GM19328 (cell line): Measurements from ENCODE around the gene SLC17A3.

Source experiments
- ATAC-seq: cut with Tn5 transposase; IDR thresholded peaks from one replicate; pipeline ENCODE4 v1.9.1; 2021; ENCODE audit warnings: mild to moderate bottlenecking, moderate library complexity; ENCODE audit not compliant: unreplicated experiment

Gene SLC17A3, protein sequence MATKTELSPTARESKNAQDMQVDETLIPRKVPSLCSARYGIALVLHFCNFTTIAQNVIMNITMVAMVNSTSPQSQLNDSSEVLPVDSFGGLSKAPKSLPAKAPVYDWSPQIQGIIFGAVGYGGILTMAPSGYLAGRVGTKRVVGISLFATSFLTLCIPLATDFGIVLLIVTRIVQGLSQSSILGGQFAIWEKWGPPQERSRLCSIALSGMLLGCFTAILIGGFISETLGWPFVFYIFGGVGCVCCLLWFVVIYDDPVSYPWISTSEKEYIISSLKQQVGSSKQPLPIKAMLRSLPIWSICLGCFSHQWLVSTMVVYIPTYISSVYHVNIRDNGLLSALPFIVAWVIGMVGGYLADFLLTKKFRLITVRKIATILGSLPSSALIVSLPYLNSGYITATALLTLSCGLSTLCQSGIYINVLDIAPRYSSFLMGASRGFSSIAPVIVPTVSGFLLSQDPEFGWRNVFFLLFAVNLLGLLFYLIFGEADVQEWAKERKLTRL

DNA sequence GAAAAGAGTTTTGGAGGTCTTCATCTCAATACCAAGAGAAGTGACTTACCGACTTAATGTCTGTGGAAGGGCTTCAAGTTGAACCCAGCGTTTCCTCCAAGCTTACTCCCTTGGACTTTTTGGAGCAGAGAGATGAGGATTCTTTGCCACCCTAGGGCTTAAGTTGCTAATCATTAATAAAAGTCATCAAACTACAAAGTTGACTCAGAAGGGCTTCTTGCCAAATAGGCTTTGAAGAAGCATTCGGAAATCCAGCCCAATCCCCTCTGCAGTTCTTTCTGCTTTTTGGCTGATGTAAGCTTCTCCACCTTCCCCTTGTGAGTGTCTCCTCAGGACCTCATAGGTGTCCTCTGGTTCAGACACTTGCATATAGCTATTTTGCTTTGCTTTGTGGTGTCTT, at the start of gene SLC17A3:
Gene SLC17A3 (minus strand): TSS at position 126 of the 400 bp plus-strand sequence. CDS start 5,856 bp downstream, outside the sequence.
- ATAC-seq = no peak

DNA sequence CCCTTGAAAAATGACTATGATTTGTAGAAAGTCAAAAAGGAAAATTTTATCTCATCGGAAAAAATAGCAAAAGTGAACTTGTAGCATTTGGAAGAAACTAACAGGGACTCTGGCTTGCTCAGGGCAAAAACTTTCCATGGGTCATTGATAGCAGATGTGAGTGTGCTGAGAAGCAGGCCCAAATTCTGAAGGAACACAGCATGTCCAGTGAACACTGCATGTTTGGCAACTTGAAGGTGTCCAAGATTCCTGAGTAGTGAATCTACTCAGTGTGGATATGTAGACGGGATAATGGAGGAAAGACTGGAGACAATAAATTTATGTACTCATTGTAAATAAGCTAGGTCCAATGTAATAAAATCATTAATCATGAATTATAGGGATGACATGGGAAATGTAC, 48.3 kb upstream of the SLC17A3 start:
- no peak for ATAC-seq

DNA sequence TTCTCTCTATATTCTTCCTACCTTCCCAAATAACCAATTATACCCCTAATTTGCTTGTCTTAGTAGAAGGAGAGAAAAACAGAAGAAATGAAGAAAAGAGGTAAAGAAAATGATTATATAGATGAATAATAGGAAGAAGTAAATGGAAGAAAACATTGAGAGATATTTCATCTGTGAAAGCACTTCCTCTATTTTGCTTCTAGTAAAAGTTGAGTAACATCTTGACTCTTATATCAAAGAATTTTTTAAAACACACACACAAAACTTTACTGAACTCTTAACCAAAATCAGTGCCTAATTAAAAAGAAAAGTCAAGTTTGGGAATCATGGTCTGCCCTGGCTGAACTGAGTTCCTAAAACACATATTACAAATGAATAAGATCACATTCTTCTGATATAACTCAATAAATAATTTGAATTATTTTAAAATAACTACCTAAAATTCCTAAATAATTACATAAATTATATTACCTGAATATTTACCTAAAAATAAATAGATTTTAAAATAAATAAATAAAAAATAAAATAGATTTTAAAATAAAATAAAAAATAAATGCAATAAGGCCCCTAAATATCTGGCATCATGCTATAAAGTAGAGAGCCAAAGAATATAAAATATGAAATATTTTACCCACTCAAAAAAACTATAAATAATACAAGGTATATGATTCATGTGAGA, 47.6 kb upstream of the SLC17A3 start:
- no peak for ATAC-seq

DNA sequence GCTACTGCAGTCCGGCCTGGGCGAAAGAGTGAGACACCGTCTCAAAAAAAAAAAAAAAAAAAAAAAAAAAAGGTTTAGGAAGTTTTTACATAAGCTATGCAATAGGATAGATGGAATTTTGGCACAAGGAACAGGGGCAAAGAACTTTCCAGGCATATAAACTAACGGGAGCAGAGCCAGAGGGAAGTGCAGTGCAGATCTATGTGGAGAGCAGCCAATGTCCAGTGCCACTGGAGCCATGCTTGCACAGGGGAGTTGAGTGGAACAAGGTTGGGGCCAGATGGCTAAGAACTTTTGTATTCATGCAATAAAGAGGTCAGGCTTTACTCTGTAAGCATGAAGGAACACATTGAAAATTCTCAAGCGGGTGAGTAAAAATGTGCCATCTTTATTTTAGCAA, 45.6 kb upstream of the SLC17A3 start:
- ATAC-seq = no peak

DNA sequence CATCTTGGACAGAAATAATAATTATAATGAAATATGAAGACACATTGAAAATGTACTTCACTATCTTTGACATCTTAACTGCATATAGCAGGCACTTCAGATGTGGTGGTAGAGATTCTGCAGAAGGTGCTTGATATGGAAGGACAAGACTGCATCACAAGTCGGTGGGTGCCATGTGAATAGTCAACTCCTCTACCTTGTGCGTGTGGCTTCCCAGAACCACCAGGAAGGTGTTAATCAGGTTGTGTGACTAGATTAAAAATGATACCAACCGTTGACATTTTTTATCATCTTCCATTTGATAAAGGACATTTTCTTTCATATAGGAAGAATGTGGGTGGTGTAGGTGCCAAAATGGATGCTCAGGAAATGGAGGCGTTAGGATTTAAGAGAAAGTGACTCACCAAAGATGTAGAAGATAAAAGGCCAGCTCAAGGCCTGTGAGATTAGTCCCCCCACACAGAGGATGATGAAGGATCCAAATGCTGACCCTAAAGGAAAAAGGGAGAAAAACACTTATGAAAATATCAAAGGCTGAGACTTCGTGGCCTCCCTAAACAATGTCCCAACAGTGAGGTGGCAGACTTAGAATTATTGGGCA, 44.1 kb upstream of the SLC17A3 start:
- no peak for ATAC-seq

DNA sequence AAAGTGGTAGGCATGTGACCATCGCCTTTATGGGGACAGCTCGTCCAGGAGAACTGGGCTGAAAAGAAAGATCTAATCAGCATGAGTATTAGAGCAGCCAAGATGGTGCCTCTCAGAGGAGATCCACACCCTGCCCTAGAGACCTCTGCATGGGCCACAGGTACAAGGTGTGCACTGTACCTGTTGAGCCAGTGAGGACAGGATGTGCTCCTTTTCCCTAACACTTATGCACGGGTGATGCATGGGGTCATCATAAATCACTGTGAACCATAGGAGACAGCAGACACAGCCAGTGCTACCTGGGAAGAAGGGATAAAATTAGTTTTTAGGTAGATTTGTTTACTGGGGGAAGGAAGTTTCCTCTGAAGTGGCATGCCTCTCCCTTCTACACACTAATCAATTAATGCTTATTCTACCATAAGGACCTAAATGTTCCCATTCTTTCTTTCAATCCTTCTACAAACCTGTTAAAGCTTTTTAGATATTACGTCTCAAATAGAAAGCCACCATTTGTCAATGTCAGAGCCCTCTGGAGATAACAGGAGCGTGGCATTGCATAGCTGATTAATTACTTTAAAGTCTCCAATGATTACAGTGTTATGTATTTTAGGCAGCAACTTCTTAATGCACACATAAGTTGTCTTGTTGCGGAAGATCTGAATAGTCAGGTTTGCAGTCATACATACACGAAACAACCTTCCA, 42.9 kb upstream of the SLC17A3 start:
- ATAC-seq = no peak

DNA sequence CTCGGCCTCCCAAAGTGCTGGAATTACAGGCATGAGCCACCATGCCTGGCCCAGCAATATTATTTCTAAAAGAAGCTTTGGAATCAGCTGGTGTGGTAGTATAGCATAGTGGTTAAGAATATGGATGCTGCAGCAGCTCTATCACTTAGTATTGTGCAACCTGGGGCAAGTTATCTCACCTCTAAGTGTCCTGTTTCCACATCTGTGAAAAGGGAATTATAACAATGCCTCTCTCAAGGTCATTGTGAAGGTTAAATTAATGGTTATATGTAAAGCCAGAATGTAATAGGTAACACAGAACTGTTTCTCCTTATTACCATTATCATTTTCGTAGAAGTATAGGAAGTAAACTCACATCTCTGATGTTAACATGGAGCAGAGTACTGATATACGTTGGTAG, 42.3 kb upstream of the SLC17A3 start:
- no peak for ATAC-seq

DNA sequence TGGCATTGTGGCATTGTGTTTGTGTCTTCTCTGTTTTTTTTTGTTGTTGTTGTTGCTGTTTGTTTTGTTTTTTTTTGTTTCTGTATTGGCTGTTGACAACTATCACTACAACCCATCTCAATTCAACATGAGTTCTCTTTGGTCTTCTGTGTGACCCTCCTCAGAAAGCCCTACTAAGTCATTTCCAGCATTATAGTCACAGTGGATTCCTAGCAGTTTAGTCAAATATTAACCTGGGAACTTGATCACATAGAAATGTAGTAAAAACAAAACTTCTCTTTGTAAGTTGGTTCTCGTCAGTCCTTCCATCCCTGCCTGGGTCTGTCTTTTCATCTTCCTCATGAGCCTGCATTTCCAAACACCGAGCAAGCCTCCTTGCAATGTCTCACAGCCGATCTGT, 39.7 kb upstream of the SLC17A3 start:
- ATAC-seq = no peak

DNA sequence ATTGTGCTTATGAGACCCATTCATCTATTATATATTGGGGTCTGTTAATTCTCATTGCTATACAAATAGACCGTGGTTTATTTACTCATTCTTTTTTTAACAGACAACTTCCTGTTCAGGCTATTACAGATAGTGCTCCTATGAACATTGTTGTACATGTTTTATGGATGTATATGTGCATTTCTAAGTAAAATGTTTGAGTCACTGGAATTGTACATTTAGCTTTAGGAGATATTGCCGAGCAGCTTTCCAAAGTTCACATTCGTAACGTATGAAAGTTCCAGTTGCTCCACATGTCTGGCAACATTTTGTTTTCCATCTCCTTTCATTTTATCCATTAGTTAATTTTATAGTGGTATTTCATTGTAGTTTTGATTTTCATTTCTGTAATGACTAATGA, 37.3 kb upstream of the SLC17A3 start:
- ATAC-seq = no peak

DNA sequence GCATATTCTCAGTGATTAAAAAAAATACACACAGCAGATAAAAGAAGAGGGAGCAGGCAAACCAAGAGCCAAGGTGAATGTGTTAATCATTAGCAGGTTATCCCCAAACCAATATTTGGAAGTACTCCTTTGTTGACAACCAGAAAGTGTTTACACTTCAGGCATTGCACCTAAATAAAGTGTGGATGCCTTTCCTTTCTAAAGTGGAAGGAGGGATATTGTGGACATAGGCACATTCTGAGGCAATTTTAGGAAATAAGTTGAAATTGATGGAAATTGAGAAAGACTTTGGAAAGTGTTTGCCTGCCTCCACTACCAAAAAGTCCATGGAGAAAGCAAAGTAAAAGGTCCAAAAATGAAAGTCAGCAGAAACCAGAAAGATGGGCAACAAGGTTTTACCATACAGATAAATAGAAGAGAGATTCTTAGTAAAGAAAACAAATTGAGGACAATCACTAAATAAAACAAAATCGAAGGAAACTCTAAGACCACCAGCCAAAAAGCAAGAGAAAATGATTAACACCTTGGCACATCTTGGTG, 33.5 kb upstream of the SLC17A3 start:
- no peak for ATAC-seq

DNA sequence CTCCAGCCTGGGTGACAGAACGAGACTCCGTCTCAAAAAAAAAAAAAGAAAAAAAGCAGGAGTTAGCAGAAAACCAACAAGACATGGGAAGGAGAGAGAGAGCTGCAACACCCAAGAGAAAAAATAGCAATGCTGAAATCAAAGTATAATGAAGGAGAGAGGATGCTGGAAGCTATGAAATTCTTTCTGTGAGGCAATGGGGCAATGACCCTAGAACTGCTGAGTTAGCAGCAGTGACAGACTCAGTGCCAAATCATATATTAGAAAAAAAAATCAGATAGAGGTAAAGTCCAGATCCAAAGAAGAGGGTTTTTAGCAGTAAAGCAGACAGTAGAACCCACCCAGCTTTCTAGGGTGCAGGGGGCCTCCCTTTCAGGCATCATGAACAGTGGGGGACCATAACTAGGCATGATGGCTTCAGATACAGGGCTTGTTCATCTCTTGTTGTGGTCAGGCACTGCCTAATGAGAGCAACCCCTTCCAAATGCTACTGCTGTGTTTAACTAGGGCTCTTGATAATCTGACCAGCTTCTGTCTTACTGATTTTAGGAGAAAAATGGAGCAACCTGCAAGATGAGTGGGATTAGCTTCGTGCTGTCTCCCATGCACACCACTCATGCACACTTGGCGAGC, 29.5 kb upstream of the SLC17A3 start:
- ATAC-seq = no peak

DNA sequence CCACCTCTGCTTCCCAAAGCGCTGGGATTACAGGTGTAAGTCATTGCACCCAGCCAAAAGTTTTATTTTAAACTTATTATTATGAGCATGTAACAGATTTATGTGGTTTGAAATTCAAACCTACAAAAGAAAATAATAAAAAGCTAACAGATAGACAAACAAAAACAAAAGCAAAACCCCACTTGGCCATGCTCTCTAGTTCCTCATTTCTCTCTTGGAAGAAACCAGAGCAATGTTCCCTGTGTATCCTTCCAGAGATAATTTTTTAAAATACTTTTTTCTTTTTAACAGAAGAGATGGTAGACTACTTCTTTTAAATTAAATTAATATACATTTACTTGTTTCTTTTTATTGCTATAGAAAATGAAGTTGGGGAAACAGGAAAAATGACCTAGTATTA, 28.0 kb upstream of the SLC17A3 start:
- no peak for ATAC-seq

DNA sequence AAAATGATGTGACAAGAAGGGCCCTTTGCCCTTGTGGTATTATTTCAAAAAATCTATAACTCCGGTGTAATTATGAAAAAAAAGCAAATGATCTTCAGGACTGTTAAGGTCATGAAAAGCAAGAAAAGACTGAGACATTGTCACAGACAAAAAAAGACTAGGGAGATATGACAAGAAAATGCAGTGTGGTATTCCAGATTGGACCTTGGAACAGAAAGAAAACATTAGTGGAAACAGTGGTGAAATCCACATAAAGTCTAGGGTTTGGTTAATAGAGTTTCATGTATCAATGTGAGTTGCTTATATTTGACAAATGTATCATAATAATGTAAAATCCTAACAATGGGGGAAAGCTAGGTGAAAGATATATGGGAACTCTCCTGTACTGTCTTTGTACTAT, 26.8 kb upstream of the SLC17A3 start:
- no peak for ATAC-seq

DNA sequence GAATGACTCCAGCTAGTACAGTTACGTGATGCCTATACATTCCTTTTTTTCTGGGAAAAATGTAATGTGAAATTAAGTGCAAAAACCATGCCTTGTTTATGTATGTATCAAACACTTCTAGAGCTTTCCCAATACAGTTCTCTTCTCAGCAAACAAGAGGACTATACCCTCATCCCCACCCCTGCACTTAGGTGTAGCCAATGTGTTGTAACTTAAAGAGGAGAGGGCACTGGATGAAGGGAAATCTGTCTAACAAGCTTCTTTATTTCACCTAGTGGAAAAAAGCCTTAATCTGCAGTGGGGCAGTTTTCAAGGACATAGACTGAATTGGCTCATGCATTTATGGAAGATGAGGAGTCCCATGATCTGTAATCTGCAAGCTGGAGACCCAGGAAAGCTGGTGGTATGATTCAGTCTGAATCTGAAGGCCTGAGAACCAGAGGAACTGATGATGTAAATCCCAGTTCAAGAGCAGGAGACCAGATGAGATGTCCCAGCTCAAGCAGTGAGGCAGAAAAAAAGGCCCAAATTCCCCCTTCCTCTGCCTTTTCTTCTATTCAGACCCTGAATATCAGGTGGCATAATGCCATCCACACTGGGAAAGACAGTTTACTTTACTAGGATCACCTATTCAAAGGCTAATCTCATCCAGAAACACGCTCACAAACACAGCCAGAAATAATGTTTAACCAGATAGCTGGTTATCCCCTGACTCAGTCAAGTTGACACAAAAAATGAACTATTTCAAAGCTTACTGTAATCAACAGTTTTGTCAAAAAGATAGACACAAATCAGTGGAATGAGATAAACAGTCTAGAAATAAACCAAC, 25.8 kb upstream of the SLC17A3 start:
- ATAC-seq = no peak

DNA sequence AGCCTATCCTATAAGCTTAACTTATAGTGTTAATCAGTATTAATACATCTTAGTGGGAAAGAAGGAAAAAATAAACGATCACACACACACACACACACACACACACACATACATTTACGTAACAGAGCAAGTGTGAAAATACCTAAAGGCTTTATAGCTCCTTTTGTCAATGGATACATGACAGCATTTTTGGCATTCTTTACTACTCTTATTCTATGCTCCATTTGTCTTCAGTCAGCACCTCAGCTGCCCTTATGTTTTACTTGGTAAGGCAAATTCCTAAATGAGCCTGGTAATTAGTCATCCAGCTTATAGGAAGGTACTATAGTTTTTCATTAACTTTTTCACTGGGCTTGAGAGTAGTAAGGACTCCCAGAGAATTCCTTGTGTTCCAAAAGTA, 25.1 kb upstream of the SLC17A3 start:
- no peak for ATAC-seq

DNA sequence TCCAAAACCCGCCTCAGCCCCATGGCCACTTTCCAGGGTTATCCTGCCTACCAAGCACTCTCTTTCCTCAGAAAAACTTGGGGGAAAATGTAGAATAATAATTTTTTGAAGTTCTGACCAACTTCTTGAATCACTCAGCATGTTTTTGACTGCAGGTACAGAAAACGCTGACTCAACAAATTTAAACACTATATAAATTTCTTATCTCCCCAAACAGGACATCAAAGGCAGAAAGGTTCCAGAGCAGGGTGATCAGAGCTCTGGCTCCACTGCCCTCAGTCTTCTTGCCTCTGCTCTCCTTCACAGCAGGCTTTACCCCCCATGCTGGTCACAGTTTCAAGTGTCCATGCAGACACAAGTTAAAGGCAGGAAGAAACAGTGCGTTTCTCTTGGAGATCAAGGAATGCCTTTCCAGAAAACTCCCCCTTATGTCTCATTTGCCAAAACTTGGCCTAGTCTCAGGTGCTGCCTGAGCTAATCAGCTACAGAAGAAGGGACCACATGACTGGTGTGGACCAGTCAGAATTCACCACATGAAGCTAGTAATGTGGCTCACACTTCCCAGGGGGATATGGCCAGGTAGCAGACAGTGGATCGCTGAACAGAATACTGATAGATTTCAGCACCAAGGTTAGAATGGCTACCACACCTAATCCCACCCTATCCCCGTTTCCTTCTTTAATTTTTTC, 24.4 kb upstream of the SLC17A3 start:
- ATAC-seq = no peak

DNA sequence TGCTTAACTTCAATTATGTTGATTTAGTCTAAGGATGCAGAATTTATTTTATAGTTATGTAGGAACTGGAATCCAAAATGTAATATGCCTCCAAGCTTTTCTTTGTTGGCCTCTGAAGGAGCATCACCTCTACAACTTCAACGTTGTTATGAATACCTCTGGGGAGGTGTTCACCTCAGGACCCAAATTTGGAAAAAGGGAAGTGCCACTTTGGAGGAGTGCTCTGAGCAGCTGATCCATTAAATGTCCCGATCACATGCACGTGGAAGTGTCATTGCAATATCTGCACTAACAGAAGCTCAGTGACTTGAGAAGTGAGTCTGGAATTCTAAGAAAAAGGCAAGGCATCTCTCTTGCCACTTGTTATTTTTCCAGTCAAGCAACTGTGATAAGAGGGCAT, 22.2 kb upstream of the SLC17A3 start:
- ATAC-seq = no peak

DNA sequence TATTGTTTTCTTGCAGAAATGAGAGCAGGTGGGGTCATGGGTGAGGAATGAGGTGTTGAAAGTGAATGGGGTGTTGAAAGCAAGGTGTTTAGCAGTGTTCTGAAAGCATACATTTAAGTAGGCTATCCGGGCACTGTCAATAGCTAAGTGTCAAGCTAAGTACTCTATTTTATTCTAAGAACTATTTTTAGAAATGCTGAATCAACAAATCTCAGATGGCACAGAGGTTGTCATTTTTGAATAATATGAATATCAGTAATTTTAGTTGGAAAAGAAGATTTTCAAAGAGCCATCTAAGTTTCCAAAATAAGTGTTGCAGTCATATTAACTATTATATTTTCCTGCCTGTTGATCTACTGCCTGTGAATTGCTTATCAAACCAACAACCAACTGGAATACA, 21.7 kb upstream of the SLC17A3 start:
- no peak for ATAC-seq

DNA sequence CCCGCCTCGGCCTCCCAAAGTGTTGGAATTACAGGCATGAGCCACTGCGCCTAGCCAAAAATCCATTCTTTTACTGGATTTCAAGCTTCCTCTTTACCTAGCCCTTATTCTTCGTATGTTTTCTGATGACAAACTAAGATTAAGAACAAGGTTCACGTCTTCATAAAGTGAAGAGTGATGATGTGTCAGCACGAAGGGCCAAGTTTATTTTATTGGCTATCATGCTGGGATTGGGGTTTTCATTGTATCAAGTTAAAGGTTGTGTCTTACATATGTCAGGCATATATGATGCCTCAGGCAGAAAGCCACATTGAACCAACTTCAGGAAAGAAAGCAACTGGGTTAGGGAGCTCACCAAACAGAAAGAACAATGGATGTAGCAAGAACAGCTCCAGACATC, 19.7 kb upstream of the SLC17A3 start:
- ATAC-seq = no peak
